ENCODE data around the gene BCKDHB. TPM values are rescaled to one million over a fixed set of nuclear protein-coding genes. Genes with fewer than 3 reads are reported as not detected.

Gene BCKDHB
- total RNA-seq, 2 donors from 2014 or later: 13.7 to 18.2 TPM

- Mint-ChIP-seq H3K9me3 (no peaks in the 10 kb centered on the region), H3K27ac (no peak overlapping the region), H3K4me3 (no peak overlapping the region), H3K4me1 (ENCODE audit: low read depth) (peaks cover 9% of the 10 kb centered on the region), H3K36me3 (ENCODE audit: insufficient read depth in 2 of 2) (no peaks in the 10 kb centered on the region), H3K27me3 (ENCODE audit: low read depth) (no peaks in the 10 kb centered on the region)
- no peak for ATAC-seq (replicated peaks in 1 of 2)
- no peak for DNase-seq
Measured at GRCh38 chr6:80254716-80255115, 148.2 kb downstream of the BCKDHB start.

DNA sequence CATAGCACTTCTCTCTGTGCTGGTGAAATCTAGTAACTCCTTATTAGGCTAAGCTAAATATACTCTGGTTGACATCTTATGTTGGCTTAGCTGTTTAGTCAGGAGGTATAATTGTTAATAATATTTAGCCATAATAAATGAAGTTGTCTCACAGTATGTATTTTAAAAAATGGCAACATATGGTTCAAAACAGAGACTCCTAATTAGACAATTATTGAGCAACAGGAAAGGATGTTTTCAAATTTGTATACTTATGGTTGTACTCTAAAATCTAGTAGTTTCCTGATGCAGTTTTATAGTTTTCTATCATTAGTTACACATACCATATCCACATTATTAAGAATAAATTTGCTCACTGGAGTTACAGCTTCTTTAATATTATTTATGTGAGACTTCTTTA, 150.2 kb downstream of the BCKDHB start:
- Mint-ChIP-seq H3K9me3 (no peaks in the 10 kb centered on the region), H3K27me3 (ENCODE audit: low read depth) (no peaks in the 10 kb centered on the region), H3K36me3 (ENCODE audit: insufficient read depth in 2 of 2) (no peaks in the 10 kb centered on the region), H3K4me1 (ENCODE audit: low read depth) (no peaks in the 10 kb centered on the region), H3K4me3 (no peak overlapping the region), H3K27ac (no peak overlapping the region)
- ATAC-seq (replicated peaks in 1 of 2): no peak
- DNase-seq: no peak

DNA sequence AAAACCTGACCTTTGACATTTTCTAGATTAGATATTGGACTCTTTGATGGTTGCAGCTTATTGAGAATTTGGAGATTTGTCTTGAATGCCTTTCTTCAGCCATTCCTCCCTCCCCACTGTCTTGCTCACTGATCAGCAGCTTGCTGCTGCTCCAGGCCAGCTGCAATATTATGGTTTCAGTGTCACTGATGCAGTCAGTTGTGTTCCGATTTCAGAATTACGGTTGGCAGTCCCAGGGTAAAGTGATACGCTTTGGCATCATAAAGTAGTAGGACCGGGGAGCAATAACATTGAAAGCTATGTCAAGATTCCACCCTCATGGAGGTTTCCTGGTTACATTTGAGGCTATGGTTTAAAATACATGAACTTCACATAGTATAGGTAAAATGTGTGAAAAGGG, 152.6 kb downstream of the BCKDHB start:
- ATAC-seq (replicated peaks in 1 of 2) (no peak), DNase-seq (no peak)
- Mint-ChIP-seq H3K4me3 (no peak overlapping the region), H3K4me1 (ENCODE audit: low read depth) (no peaks in the 10 kb centered on the region), H3K27me3 (ENCODE audit: low read depth) (no peaks in the 10 kb centered on the region), H3K9me3 (no peaks in the 10 kb centered on the region), H3K36me3 (ENCODE audit: insufficient read depth in 2 of 2) (no peaks in the 10 kb centered on the region), H3K27ac (no peak overlapping the region)

DNA sequence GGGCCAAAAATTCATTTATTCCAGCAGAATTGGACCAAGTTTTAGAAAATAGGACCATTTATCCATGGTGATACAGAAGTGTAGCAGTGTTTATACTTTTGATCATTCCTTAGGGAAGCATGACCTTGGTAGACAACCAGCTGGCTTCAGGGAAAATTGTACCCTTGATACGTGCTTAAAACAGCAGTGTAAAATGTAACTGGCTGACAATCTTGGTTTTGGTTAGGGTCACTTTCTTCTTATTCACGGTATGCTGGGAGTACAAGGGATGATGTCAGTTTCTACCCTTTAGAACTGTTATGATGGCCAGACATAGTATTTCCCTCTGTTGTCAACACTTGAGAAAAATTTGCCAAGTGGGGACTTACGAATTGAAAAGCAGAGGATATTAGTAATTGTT, 157.1 kb downstream of the BCKDHB start:
- no peak overlapping the region for H3K4me3 Mint-ChIP-seq
- ATAC-seq (replicated peaks in 1 of 2) (no peak), DNase-seq (no peak)
- no peak overlapping the region for H3K27ac Mint-ChIP-seq
- no peaks in the 10 kb centered on the region for H3K27me3 Mint-ChIP-seq (ENCODE audit: low read depth)
- H3K4me1 Mint-ChIP-seq (ENCODE audit: low read depth): no peaks in the 10 kb centered on the region
- H3K36me3 Mint-ChIP-seq (ENCODE audit: insufficient read depth in 2 of 2): no peaks in the 10 kb centered on the region
- H3K9me3 Mint-ChIP-seq: no peaks in the 10 kb centered on the region

DNA sequence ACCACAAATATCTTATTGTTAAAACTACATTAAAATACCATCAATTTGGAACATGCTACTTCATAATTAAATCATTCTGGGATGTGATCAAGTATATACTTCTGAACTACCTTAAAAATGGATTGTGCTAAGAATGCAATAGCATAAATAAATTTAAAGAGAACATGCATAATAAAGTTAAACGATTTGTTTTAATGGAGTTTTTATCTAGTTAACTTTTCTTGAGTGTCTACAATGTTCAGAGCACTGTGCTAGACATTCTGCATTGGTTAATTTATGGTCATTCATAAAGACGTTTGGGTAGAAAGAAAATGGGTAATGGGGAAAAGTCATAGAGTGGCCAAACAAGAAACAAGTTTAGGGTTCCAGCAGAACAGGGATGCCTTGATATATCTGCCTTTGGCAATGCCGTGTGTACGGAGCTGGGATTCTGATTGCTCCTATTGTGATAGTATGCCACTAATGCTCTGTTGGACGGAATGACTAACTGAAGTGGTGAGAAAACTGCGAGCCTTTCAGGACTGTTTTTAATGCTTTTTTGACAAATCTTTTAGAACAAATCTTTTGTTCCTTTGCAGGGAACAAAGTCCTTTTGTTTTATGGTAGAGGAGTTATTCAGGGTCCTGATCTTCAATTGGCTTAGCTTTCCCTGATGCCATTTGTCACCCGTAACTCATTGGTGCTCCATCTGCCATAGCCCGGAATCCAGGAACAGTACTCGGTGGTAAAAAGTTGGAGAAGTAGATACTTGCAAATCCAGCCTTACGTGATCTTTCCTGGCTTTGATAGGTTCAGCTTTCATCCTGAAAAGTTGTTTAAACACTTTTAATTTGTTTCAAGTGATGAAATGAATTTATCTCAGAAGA, 162.6 kb downstream of the BCKDHB start:
- no peaks in the 10 kb centered on the region for H3K4me1 Mint-ChIP-seq (ENCODE audit: low read depth)
- DNase-seq (no peak), ATAC-seq (replicated peaks in 1 of 2) (no peak)
- H3K9me3 Mint-ChIP-seq: no peaks in the 10 kb centered on the region
- H3K4me3 Mint-ChIP-seq: no peak overlapping the region
- no peaks in the 10 kb centered on the region for H3K36me3 Mint-ChIP-seq (ENCODE audit: insufficient read depth in 2 of 2)
- H3K27me3 Mint-ChIP-seq (ENCODE audit: low read depth): no peaks in the 10 kb centered on the region
- no peak overlapping the region for H3K27ac Mint-ChIP-seq

- Mint-ChIP-seq H3K4me3 (no peak overlapping the region), H3K27me3 (ENCODE audit: low read depth) (no peaks in the 10 kb centered on the region), H3K9me3 (no peaks in the 10 kb centered on the region), H3K27ac (no peak overlapping the region), H3K4me1 (ENCODE audit: low read depth) (no peaks in the 10 kb centered on the region), H3K36me3 (ENCODE audit: insufficient read depth in 2 of 2) (no peaks in the 10 kb centered on the region)
- DNase-seq (no peak), ATAC-seq (replicated peaks in 1 of 2) (no peak)
Measured at GRCh38 chr6:80271074-80271473, 164.6 kb downstream of the BCKDHB start.

DNA sequence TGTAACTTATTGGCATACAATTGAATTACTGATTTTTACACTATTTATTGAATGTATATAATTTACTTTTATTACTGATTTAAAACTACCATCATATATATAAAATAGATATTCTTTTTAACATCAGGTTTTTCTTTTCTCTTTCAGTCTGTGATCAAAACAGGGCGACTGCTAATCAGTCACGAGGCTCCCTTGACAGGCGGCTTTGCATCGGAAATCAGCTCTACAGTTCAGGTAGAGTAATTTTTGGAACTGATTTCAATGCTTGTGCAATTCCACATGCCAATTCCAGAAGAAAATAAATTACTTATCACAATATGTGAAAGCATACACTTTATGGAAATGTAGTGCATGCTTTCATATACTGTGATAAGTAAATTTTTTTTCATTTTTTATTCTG, 166.5 kb downstream of the BCKDHB start:
- H3K4me1 Mint-ChIP-seq (ENCODE audit: low read depth): no peaks in the 10 kb centered on the region
- no peak overlapping the region for H3K27ac Mint-ChIP-seq
- no peaks in the 10 kb centered on the region for H3K36me3 Mint-ChIP-seq (ENCODE audit: insufficient read depth in 2 of 2)
- DNase-seq: no peak
- no peak overlapping the region for H3K4me3 Mint-ChIP-seq
- H3K9me3 Mint-ChIP-seq: no peaks in the 10 kb centered on the region
- H3K27me3 Mint-ChIP-seq (ENCODE audit: low read depth): no peaks in the 10 kb centered on the region
- no peak for ATAC-seq (replicated peaks in 1 of 2)

GRCh38 chr6:80276861-80277260, 170.4 kb downstream of the BCKDHB start:
- ATAC-seq (replicated peaks in 1 of 2) (no peak), DNase-seq (no peak)
- H3K27ac Mint-ChIP-seq: no peak overlapping the region
- H3K9me3 Mint-ChIP-seq: no peaks in the 10 kb centered on the region
- no peak overlapping the region for H3K4me3 Mint-ChIP-seq
- H3K4me1 Mint-ChIP-seq (ENCODE audit: low read depth): peaks cover 13% of the 10 kb centered on the region
- H3K27me3 Mint-ChIP-seq (ENCODE audit: low read depth): no peaks in the 10 kb centered on the region
- no peaks in the 10 kb centered on the region for H3K36me3 Mint-ChIP-seq (ENCODE audit: insufficient read depth in 2 of 2)

DNA sequence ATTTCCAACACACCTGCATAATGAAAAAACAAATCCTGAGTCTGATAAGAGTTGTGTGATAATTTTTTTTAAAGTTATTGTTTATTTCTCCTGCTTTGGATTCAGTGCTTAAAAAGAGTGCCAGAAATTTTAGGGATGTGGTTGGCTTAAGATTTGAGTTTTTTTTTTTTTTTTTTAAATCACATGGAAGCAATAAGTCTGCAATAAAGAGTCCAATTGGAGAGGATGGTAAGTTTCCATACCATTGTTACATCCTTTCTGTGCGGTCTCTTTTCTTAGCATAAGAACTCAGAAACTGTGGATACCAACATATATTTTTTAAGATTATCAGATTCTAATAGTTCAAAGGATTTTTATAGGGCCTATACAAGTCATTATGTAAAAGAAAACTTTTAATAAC, 171.0 kb downstream of the BCKDHB start:
- ATAC-seq (replicated peaks in 1 of 2) (no peak), DNase-seq (no peak)
- Mint-ChIP-seq H3K27ac (no peak overlapping the region), H3K27me3 (ENCODE audit: low read depth) (no peaks in the 10 kb centered on the region), H3K36me3 (ENCODE audit: insufficient read depth in 2 of 2) (no peaks in the 10 kb centered on the region), H3K4me1 (ENCODE audit: low read depth) (peaks cover 13% of the 10 kb centered on the region), H3K4me3 (no peak overlapping the region), H3K9me3 (no peaks in the 10 kb centered on the region)

DNA sequence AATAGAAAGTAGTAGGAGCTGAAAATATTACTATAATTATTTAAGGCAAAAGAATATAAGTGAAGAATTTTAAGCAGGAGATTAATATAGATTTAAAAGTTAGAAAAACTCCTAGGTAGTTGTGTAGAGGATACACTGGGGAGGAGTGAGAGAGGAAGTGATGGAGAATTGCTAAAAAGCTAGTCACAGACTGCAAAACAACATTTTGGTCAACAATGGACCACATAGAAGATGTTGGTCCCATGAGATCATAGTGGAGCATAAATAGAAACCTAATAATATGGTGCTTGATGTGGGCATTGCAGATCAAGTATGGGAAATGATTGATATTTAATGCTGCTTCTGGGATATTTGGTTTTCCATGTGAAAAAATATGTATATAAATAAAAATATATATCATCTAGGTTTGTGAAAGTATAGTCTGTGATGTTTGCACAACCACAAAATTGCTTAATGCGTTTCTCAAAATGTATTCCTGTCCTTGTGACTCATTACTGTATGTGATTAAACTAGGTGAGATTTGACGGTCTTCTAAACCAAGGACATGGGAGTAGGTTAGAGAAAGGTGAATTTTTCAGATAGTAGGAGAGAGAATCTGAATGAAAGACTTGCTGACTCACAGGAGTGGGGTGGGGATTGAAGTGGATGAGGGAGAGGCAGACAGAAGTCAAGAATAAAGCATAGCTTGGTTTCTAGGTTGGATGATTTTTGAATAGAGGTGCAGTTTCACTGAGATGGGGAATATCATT, 174.0 kb downstream of the BCKDHB start:
- H3K27ac Mint-ChIP-seq: no peak overlapping the region
- no peaks in the 10 kb centered on the region for H3K36me3 Mint-ChIP-seq (ENCODE audit: insufficient read depth in 2 of 2)
- no peaks in the 10 kb centered on the region for H3K27me3 Mint-ChIP-seq (ENCODE audit: low read depth)
- peaks cover 21% of the 10 kb centered on the region for H3K4me1 Mint-ChIP-seq (ENCODE audit: low read depth)
- peak; percentile 5 to 18 for DNase-seq
- no peaks in the 10 kb centered on the region for H3K9me3 Mint-ChIP-seq
- H3K4me3 Mint-ChIP-seq: no peak overlapping the region
- ATAC-seq (replicated peaks in 1 of 2): peak; percentile 80 to 86

DNA sequence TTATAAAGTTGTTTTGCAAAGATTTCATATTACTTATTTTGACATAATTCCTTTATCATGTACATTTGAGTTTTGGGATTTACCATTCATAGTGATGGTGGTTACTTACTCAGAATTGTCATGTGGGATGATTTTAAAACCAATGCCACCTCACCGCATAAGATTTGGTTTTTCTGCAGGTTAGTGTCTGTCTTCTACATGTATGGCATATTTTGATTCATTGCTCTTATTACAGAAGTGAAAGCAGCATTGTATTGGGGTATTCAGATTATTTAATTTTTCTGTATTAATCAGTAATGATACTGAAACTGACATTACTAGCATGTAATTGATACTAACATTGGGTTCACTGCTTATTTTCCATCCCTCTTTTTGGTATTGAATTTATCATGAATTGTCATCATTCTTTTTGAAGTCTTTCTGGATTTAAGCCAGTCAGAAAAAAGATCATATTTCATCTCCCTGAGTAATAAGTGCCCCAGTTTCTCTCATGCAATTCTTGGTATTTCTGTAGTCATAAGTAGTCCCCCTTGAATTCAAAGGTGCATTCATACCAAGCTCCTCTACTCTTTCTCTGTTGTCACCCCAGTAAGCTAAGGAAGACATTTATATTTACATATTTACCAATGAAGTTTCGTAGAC, 176.6 kb downstream of the BCKDHB start:
- peak; percentile 69 to 74 for ATAC-seq (replicated peaks in 1 of 2)
- no peaks in the 10 kb centered on the region for H3K9me3 Mint-ChIP-seq
- no peak overlapping the region for H3K27ac Mint-ChIP-seq
- no peak overlapping the region for H3K4me3 Mint-ChIP-seq
- no peaks in the 10 kb centered on the region for H3K36me3 Mint-ChIP-seq (ENCODE audit: insufficient read depth in 2 of 2)
- no peak for DNase-seq
- no peaks in the 10 kb centered on the region for H3K27me3 Mint-ChIP-seq (ENCODE audit: low read depth)
- H3K4me1 Mint-ChIP-seq (ENCODE audit: low read depth): peaks cover 21% of the 10 kb centered on the region

GRCh38 chr6:80287112-80287511, 180.6 kb downstream of the BCKDHB start:
- H3K9me3 Mint-ChIP-seq: no peaks in the 10 kb centered on the region
- no peak overlapping the region for H3K27ac Mint-ChIP-seq
- peaks cover 9% of the 10 kb centered on the region for H3K4me1 Mint-ChIP-seq (ENCODE audit: low read depth)
- peaks cover 2 to 4% of the 10 kb centered on the region in 2 donors for H3K36me3 Mint-ChIP-seq (ENCODE audit: insufficient read depth in 2 of 2)
- H3K4me3 Mint-ChIP-seq: no peak overlapping the region
- ATAC-seq (replicated peaks in 1 of 2): no peak
- H3K27me3 Mint-ChIP-seq (ENCODE audit: low read depth): no peaks in the 10 kb centered on the region
- no peak for DNase-seq

DNA sequence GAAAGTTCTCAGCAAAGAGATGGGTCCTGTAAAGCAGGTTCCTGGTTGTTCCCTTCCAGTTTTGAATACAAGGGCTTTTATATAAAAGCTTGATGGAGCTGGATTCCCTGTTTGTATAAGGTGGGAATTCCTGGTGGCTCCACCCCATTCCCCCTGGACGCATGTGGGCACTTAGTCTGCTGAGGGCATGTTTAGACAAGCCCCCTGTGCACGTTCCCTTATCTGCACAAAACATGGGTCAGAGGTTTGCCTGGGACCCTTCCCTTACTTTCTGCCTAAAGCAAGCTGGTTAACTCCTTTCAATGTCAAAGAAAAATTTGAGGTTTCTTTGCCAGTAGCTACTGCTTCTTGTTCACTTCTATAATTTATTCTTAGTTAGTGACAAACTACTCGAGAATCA, 181.1 kb downstream of the BCKDHB start:
- no peaks in the 10 kb centered on the region for H3K27me3 Mint-ChIP-seq (ENCODE audit: low read depth)
- peaks cover 9% of the 10 kb centered on the region for H3K4me1 Mint-ChIP-seq (ENCODE audit: low read depth)
- no peak overlapping the region for H3K27ac Mint-ChIP-seq

More for the DNA sequence above, 181.1 kb downstream of the BCKDHB start:
- DNase-seq: no peak
- H3K36me3 Mint-ChIP-seq (ENCODE audit: insufficient read depth in 2 of 2): peaks cover 2 to 4% of the 10 kb centered on the region in 2 donors
- H3K9me3 Mint-ChIP-seq: peaks cover 1 to 2% of the 10 kb centered on the region in 2 donors
- ATAC-seq (replicated peaks in 1 of 2): no peak
- no peak overlapping the region for H3K4me3 Mint-ChIP-seq

Measured in activated T-cell treated with anti-CD3 and anti-CD28 coated beads, Interleukin-2, amount 50 U/mL, for 72 hours (primary cell).